ENCODE data around the gene FAM151A. TPM values are rescaled to one million over a fixed set of nuclear protein-coding genes. Genes with fewer than 3 reads are reported as not detected.

Gene FAM151A
- total RNA-seq, result not detected
- polyA plus RNA-seq, result under 1 TPM; 0.02 to 0.06 TPM
- long read RNA-seq, donor 1, result 0 reads
- long read RNA-seq, donor 2, result 0 reads
- long read RNA-seq, donor 3, result 0 reads
- long read RNA-seq, donor 4, result 0 reads
- long read RNA-seq, donor 5, result 0 reads

DNA sequence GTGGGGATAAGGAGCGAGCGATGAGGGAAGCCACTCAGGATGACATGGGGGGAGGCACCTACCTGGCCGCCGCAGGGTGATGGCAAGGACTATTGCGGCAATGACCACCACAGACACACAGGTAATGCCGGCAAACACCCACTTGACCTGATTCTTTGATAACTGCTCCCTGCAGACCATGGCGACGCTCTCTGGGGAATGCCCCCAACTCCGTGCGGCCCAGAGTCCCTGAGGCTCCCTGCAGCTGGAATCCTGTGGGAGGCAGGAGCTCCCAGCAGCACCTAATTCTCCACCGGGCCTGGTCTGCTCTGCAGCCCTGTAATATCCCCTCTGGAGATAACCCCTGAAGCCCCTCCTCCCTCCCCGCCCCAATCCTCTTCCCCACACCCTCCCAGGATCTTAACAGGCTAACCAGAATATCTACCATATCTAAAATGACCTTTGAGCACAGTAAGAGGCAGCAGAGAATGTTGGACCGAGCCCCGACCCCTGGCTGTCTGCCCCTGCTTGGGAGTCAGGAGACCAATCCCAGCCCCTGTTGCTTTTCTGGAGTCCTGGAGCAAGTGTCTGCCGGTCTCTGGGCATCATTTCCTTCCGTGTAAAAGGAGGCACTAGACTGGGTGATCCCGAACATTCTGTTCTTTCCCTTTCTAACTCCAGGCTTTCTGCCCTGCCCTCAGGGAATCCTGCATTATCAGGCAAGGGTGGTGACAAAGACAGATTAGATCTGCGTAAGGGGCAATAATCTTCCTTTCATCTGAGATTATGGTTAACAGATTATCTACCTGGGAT lies at the start of gene FAM151A:
Gene FAM151A (minus strand): TSS at position 310 of the 792 bp plus-strand sequence. CDS start 130 bp downstream, at position 180.
- no peak within 1 kb of the TSS for H3K9ac ChIP-seq (ENCODE audit: insufficient read depth in 1 of 2, low read length in 2 of 2)
- 70 to 81% methylated on average over 18 of the region's 18 CpGs for WGBS, 2 donors
- DNase-seq, result no peak
- ATAC-seq (ENCODE audit: insufficient read depth, low FRiP score), result no peak
- H3K36me3 ChIP-seq (ENCODE audit: control insufficient read depth in 4 of 4, insufficient read depth in 4 of 4, low read length in 4 of 4), result no peaks in the 10 kb centered on the region
- no peak within 1 kb of the TSS for H3K4me3 ChIP-seq
- peaks cover 0 to 2% (median 0%) of the 10 kb centered on the region in 4 donors for H3K9me3 ChIP-seq (ENCODE audit: control insufficient read depth in 4 of 4, insufficient read depth in 3 of 4, low read length in 3 of 4)
- H3K4me1 ChIP-seq (ENCODE audit: control insufficient read depth in 5 of 5, insufficient read depth in 5 of 5, low read length in 5 of 5), result no peaks in the 10 kb centered on the region
- H3K27ac ChIP-seq (ENCODE audit: low read depth in 1 of 2, low read length in 1 of 2), result no peak within 1 kb of the TSS
- H3K27me3 ChIP-seq (ENCODE audit: control insufficient read depth in 3 of 3, insufficient read depth in 3 of 3, low read length in 2 of 3), result peaks cover 0 to 4% (median 0%) of the 10 kb centered on the region in 3 donors
- TF ChIP-seq, protein P1, sequence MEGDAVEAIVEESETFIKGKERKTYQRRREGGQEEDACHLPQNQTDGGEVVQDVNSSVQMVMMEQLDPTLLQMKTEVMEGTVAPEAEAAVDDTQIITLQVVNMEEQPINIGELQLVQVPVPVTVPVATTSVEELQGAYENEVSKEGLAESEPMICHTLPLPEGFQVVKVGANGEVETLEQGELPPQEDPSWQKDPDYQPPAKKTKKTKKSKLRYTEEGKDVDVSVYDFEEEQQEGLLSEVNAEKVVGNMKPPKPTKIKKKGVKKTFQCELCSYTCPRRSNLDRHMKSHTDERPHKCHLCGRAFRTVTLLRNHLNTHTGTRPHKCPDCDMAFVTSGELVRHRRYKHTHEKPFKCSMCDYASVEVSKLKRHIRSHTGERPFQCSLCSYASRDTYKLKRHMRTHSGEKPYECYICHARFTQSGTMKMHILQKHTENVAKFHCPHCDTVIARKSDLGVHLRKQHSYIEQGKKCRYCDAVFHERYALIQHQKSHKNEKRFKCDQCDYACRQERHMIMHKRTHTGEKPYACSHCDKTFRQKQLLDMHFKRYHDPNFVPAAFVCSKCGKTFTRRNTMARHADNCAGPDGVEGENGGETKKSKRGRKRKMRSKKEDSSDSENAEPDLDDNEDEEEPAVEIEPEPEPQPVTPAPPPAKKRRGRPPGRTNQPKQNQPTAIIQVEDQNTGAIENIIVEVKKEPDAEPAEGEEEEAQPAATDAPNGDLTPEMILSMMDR (IDR thresholded peaks at IDR 0.05; ENCODE audit: control extremely low read depth, extremely low read depth), result no peak

DNA sequence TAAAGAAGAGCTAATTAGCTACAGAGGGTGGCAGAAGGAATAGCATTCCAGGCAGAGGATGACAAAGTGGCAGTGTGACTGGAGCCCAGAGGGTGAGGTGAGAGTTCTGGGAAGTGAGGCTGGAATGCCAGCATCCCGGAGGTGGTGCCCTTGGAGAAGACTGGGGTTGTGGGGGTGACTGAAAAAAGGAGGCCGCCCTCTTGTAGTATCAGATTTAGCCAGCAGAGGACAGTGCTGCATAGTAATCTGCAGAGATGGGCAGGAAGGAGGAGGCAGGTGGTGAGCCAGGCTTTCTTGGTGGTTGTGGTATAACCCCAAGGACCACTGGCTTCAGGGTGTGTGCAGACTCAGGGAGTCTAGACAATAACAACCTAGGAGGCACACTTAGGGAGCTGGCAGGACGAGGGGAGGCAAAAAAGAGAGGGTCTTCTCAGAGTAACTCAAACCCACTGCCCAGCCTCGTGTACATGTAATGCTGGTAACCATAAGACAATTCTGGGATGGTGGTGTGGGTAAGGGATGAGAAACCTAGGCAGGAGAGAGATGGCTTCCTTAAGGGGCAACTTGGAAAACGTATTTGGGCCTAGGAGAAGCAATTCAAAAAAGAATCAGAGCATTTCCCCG lies 48.8 kb upstream of the FAM151A start:
- Histone ChIP-seq H3K36me3 (ENCODE audit: control insufficient read depth in 4 of 4, insufficient read depth in 4 of 4, low read length in 4 of 4) (no peaks in the 10 kb centered on the region), H3K4me1 (ENCODE audit: control insufficient read depth in 5 of 5, insufficient read depth in 5 of 5, low read length in 5 of 5) (no peaks in the 10 kb centered on the region), H3K27ac (ENCODE audit: low read depth in 1 of 2, low read length in 1 of 2) (no peak overlapping the region), H3K27me3 (ENCODE audit: control insufficient read depth in 3 of 3, insufficient read depth in 3 of 3, low read length in 2 of 3) (no peaks in the 10 kb centered on the region), H3K4me3 (no peak overlapping the region), H3K9me3 (ENCODE audit: control insufficient read depth in 4 of 4, insufficient read depth in 3 of 4, low read length in 3 of 4) (peaks cover 0 to 1% (median 0%) of the 10 kb centered on the region in 4 donors), H3K9ac (ENCODE audit: insufficient read depth in 1 of 2, low read length in 2 of 2) (no peak overlapping the region)
- ATAC-seq (ENCODE audit: insufficient read depth, low FRiP score), result no peak
- WGBS, 2 donors, result 58 to 83% methylated on average over 6 of the region's 6 CpGs
- TF ChIP-seq, protein P1 (IDR thresholded peaks at IDR 0.05; ENCODE audit: control extremely low read depth, extremely low read depth), result peak; percentile 79
- DNase-seq, result peak; percentile 15 to 31 (median 21)

DNA sequence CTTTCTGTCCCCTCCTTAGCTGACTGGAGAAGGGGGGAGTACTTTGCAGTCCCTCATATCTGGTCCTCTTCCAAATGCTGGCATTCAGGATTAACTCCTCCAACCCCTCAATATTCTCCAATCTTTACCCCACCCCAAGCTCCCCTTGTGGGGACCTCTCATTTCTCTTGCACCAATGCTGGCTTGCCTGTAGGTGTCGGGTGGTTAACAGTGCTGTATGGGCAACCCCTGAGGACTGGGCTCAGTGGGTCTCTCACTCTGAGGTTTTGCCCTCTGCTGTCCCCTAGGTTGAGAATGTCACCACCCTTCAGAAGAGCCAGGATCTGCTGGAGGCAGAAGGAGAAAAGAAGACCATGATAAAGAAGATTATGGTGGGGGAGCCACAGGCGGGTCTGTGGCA lies 45.2 kb upstream of the FAM151A start:
- TF ChIP-seq, protein P1 (IDR thresholded peaks at IDR 0.05; ENCODE audit: control extremely low read depth, extremely low read depth), result no peak
- Histone ChIP-seq H3K36me3 (ENCODE audit: control insufficient read depth in 4 of 4, insufficient read depth in 4 of 4, low read length in 4 of 4) (no peaks in the 10 kb centered on the region), H3K27me3 (ENCODE audit: control insufficient read depth in 3 of 3, insufficient read depth in 3 of 3, low read length in 2 of 3) (no peaks in the 10 kb centered on the region), H3K4me1 (ENCODE audit: control insufficient read depth in 5 of 5, insufficient read depth in 5 of 5, low read length in 5 of 5) (no peaks in the 10 kb centered on the region), H3K9me3 (ENCODE audit: control insufficient read depth in 4 of 4, insufficient read depth in 3 of 4, low read length in 3 of 4) (peaks cover 0 to 1% (median 0%) of the 10 kb centered on the region in 4 donors), H3K27ac (ENCODE audit: low read depth in 1 of 2, low read length in 1 of 2) (no peak overlapping the region), H3K4me3 (no peak overlapping the region), H3K9ac (ENCODE audit: insufficient read depth in 1 of 2, low read length in 2 of 2) (no peak overlapping the region)
- 88 to 93% methylated on average over 2 of the region's 2 CpGs for WGBS, 2 donors
- ATAC-seq (ENCODE audit: insufficient read depth, low FRiP score) (no peak), DNase-seq (no peak)
